PC-9 (cell line): ENCODE results near the gene NUP85. TPM values are rescaled to one million over a fixed set of nuclear protein-coding genes. Genes with fewer than 3 reads are reported as not detected.

Experiments used
- BruUV-seq: library from RNA; stranded (reverse); fragments of 400-500 nt; replicated peaks from 2 replicates; lab custom pipeline; 2021; lab: Mats Ljungman, UMichigan
- CTCF ChIA-PET: fragments of 300-600 bp; sonication (Branson Sonifier 250); formaldehyde crosslinking; loops from one replicate; lab custom pipeline; 2022; ENCODE audit warnings: antibody characterized with exemption; lab: Charles Lee
- POLR2A ChIA-PET: fragments of 300-600 bp; sonication (Branson Sonifier 250); formaldehyde crosslinking; loops from one replicate; lab custom pipeline; 2022; ENCODE audit warnings: antibody characterized with exemption; ENCODE audit not compliant: unreplicated experiment; lab: Charles Lee
- DNase-seq, 2 experiments: peaks; one replicate each; pipeline versions ENCODE4 v3.0.0 to v3.0.0-alpha.2; 2015 to 2022; ENCODE audit warnings: mixed read lengths in 1 of 2
- H2AFZ ChIP-seq: fragments of 200-600 bp; sonication (generic); 2 replicates; pipeline ENCODE4 v1.8.1; 2017; ENCODE audit warnings: antibody characterized with exemption
- H3F3A ChIP-seq: fragments of 200-600 bp; sonication (generic); 2 replicates; pipeline ENCODE4 v1.8.1; 2017; ENCODE audit warnings: antibody characterized with exemption, mild to moderate bottlenecking, low read depth; ENCODE audit not compliant: insufficient read depth
- H3K27ac ChIP-seq: fragments of 200-600 bp; sonication (generic); 2 replicates; pipeline ENCODE4 v1.6.1; 2016; ENCODE audit warnings: mixed run types
- H3K27me3 ChIP-seq: fragments of 200-600 bp; sonication (generic); 2 replicates; pipeline ENCODE4 v1.6.1; 2016; ENCODE audit warnings: low read depth, mixed run types; ENCODE audit not compliant: insufficient read depth
- H3K36me3 ChIP-seq: fragments of 200-600 bp; sonication (generic); 2 replicates; pipeline ENCODE4 v1.6.1; 2016; ENCODE audit warnings: low read depth, mixed run types
- H3K4me1 ChIP-seq: fragments of 200-600 bp; sonication (generic); replicated peaks from 2 replicates; pipeline ENCODE4 v1.6.1; 2016; ENCODE audit warnings: mixed run types; ENCODE audit not compliant: insufficient read depth
- H3K4me2 ChIP-seq: fragments of 200-600 bp; sonication (generic); 2 replicates; pipeline ENCODE4 v1.6.1; 2017; ENCODE audit warnings: mixed run types
- H3K4me3 ChIP-seq: fragments of 200-600 bp; sonication (generic); 2 replicates; pipeline ENCODE4 v1.6.1; 2016; ENCODE audit warnings: mixed run types
- H3K79me2 ChIP-seq: fragments of 200-600 bp; sonication (generic); 2 replicates; pipeline ENCODE4 v1.6.1; 2017; ENCODE audit warnings: low read depth, mixed run types
- H3K9me2 ChIP-seq: fragments of 200-600 bp; sonication (generic); 2 replicates; pipeline ENCODE4 v1.8.1; 2017; ENCODE audit warnings: mild to moderate bottlenecking; ENCODE audit not compliant: insufficient read depth
- H3K9me3 ChIP-seq: fragments of 200-600 bp; sonication (generic); 2 replicates; pipeline ENCODE4 v1.8.1; 2016; ENCODE audit warnings: low read depth; ENCODE audit not compliant: insufficient read depth
- H4K20me1 ChIP-seq: fragments of 200-600 bp; sonication (generic); 2 replicates; pipeline ENCODE4 v1.8.1; 2017; ENCODE audit not compliant: insufficient read depth
- EZH2 ChIP-seq: fragments of 200-600 bp; sonication (generic); IDR thresholded peaks from 2 replicates; pipeline ENCODE4 v1.8.0; 2017; ENCODE audit warnings: antibody characterized with exemption, low read depth
- intact Hi-C: fragments of 100-400 bp; cut with micrococcal nuclease; formaldehyde crosslinking; loops from one replicate; pipeline ENCODE4 v1.10.0; 2022; ENCODE audit not compliant: unreplicated experiment
- total RNA-seq: library from RNA; stranded (reverse); gene quantifications from 2 replicates; pipeline ENCODE4 v1.2.3, GENCODE V29; 2021
- TF ChIP-seq, protein P1 (sequence below): fragments of 200-600 bp; sonication (generic); conservative IDR thresholded peaks from 2 replicates; pipeline ENCODE4 v1.6.1; 2017; ENCODE audit warnings: mixed run types, antibody characterized with exemption, mild to moderate bottlenecking, moderate library complexity

Gene NUP85
- total RNA-seq, 1 experiment from 2014 or later: 73.1 TPM

DNA sequence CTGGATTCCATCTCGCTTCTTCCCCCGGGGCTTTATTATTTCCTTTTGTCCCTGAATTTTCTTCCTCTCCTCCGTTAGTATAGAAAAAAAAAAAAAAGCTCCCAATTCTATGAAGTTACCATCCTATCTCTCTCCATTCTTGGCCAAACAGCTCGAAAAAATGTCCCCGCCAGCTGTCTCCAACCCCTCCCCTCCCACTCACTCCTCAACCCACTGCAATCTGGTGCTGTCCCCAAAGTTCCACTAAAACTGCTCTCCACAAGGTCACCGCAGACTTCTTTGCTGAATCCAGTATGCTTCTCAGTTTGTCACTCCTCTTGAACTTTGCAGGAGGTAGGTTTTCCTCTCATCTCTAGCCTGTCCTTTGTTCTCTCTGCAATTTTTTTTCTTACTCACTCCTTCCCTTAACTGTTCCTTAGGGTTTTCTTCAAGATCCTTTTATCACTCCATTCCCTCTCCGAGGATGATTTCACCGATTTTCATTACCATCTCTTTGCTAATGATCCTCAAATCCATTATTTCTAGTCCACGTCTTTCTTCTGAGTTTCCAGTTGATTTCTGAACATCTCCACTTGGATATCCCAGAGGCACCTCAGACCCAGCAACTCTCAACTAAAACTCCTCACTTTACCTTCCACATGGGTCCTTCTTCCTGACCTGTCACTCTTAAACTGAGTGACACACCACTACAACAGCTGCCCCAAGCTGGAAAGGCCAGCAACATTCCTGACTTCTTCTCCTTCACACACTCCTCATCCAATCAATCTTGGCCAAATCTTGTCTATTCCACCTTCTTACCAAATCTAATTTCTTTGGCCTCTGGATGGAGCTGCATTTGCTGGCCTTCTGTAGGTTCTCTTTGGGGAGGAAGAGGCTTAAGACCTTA lies 21.2 kb upstream of the NUP85 start:
- TF ChIP-seq EZH2: no peak
- TF ChIP-seq, protein P1, sequence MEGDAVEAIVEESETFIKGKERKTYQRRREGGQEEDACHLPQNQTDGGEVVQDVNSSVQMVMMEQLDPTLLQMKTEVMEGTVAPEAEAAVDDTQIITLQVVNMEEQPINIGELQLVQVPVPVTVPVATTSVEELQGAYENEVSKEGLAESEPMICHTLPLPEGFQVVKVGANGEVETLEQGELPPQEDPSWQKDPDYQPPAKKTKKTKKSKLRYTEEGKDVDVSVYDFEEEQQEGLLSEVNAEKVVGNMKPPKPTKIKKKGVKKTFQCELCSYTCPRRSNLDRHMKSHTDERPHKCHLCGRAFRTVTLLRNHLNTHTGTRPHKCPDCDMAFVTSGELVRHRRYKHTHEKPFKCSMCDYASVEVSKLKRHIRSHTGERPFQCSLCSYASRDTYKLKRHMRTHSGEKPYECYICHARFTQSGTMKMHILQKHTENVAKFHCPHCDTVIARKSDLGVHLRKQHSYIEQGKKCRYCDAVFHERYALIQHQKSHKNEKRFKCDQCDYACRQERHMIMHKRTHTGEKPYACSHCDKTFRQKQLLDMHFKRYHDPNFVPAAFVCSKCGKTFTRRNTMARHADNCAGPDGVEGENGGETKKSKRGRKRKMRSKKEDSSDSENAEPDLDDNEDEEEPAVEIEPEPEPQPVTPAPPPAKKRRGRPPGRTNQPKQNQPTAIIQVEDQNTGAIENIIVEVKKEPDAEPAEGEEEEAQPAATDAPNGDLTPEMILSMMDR: no peak
- peaks cover 35% of the 10 kb centered on the region for H3K79me2 ChIP-seq
- H4K20me1 ChIP-seq: peaks cover 24% of the 10 kb centered on the region
- no peaks in the 10 kb centered on the region for H3K27me3 ChIP-seq
- POLR2A ChIA-PET: interaction anchor here (0.7 kb wide), 1 partner anchor 288 kb away, joined by 3 read pairs; no protein-coding TSS in a partner anchor
- BruUV-seq: no TSS peak
- no peak overlapping the region for H2AFZ ChIP-seq
- no peaks in the 10 kb centered on the region for H3K9me3 ChIP-seq
- no peak overlapping the region for H3K4me2 ChIP-seq
- H3K27ac ChIP-seq: no peak overlapping the region
- H3K36me3 ChIP-seq: peaks cover 9% of the 10 kb centered on the region
- no peak for DNase-seq
- CTCF ChIA-PET: interaction anchor here (0.6 kb wide), 1 partner anchor 277 kb away, joined by 3 read pairs; no protein-coding TSS in a partner anchor
- no peak overlapping the region for H3K4me3 ChIP-seq
- intact Hi-C loops: no loop called here
- no peaks in the 10 kb centered on the region for H3K9me2 ChIP-seq
- peaks cover 21% of the 10 kb centered on the region for H3K4me1 ChIP-seq
- peaks cover 38% of the 10 kb centered on the region for H3F3A ChIP-seq

DNA sequence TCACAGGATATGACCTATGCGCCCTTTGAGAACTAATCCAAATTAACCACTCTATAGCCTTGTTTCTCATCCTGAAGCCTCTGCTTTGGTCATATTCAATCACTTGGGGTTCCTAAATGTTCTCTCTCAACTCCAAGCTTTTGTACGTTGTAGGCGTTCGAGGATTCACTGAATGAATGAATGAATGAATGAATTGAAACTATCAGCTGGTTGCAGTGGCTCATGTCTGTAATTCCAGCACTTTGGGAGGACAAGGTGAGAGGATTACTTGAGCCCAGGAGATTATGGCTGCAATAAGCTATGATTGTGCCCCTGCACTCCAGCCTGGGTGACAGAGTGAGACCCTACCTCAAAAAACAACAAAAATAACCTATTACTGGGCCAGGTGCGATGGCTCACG lies 16.9 kb upstream of the NUP85 start:
- H3K4me3 ChIP-seq: no peak overlapping the region
- no peak overlapping the region; the same call in 1 of the 2 replicates for H3K27ac ChIP-seq
- peaks cover 26% of the 10 kb centered on the region for H3F3A ChIP-seq
- no peaks in the 10 kb centered on the region for H4K20me1 ChIP-seq
- no peaks in the 10 kb centered on the region for H3K79me2 ChIP-seq
- ChIA-PET POLR2A (interaction anchor here (0.5 kb wide), 1 partner anchor 59 kb away, joined by 3 read pairs; no protein-coding TSS in a partner anchor), CTCF (no interaction called here)
- H3K36me3 ChIP-seq: no peaks in the 10 kb centered on the region
- no peaks in the 10 kb centered on the region for H3K9me2 ChIP-seq
- H3K4me2 ChIP-seq: no peak overlapping the region
- TF ChIP-seq, protein P1: no peak
- TF ChIP-seq EZH2: no peak
- DNase-seq: no peak
- no peaks in the 10 kb centered on the region for H3K9me3 ChIP-seq
- no TSS peak for BruUV-seq
- H3K27me3 ChIP-seq: no peaks in the 10 kb centered on the region
- H2AFZ ChIP-seq: no peak overlapping the region
- H3K4me1 ChIP-seq: peaks cover 11% of the 10 kb centered on the region
- intact Hi-C loops: no loop called here

DNA sequence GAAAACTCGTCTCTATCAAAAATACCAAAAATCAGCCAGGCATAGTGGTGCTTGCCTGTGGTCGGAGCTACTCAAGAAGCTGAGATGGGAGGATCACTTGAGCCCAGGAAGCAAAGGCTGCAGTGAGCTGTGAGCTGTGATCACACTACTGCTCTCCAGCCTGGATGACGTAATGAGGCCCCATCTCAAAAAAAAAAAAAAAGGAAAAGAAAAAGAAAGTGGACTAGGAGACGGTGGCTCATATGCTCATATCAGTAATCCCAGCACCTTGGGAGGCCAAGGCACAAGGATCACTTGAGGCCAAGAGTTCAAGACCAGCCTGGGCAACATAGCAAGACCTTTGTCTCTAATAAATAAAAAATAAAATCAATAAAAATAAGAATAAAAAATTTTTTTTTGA lies 13.9 kb upstream of the NUP85 start:
- no peaks in the 10 kb centered on the region for H3K79me2 ChIP-seq
- no peaks in the 10 kb centered on the region for H3K9me2 ChIP-seq
- H3F3A ChIP-seq: peaks cover 25% of the 10 kb centered on the region; the same call in 1 of the 2 replicates
- no peak overlapping the region for H3K4me2 ChIP-seq
- no peaks in the 10 kb centered on the region for H3K27me3 ChIP-seq
- H4K20me1 ChIP-seq: no peaks in the 10 kb centered on the region
- no peaks in the 10 kb centered on the region for H3K36me3 ChIP-seq
- intact Hi-C loops: no loop called here
- ChIA-PET CTCF (interaction anchor here (0.5 to 0.6 kb wide), 2 partner anchors 13 to 42 kb away, joined by 4 to 8 read pairs; no protein-coding TSS in a partner anchor), POLR2A (no interaction called here)
- DNase-seq: no peak
- no peaks in the 10 kb centered on the region for H3K9me3 ChIP-seq
- TF ChIP-seq, protein P1: no peak
- TF ChIP-seq EZH2: no peak
- H3K4me3 ChIP-seq: no peak overlapping the region
- peaks cover 15% of the 10 kb centered on the region for H3K4me1 ChIP-seq
- no peak overlapping the region for H2AFZ ChIP-seq
- no TSS peak for BruUV-seq
- H3K27ac ChIP-seq: no peak overlapping the region
